NCI-H345 treated with DMSO at 0.1 percent for 48 hours (cell line): ENCODE measurements around the gene ZFC3H1.
"Not testable (repeated sequence)": the region's sequence is repeated elsewhere in the genome, so short reads cannot be mapped to it uniquely, and the experiment has no call there.

Experiments used
- DNase-seq: peaks from one replicate; lab custom pipeline; 2025; ENCODE audit not compliant: unreplicated experiment; lab: John Stamatoyannopoulos, UW

Gene ZFC3H1

DNA sequence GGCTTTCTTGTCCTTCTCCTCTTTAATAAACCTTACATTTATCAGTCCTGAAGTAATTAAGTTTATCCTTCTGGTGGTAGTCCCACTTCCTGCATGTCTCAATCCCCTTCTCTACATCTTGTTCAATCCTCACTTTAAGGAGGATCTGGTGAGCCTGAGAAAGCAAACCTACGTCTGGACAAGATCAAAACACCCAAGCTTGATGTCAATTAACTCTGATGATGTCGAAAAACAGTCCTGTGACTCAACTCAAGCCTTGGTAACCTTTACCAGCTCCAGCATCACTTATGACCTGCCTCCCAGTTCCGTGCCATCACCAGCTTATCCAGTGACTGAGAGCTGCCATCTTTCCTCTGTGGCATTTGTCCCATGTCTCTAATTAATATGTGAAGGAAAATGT, 79.3 kb downstream of the ZFC3H1 start:
- no peak for DNase-seq

DNA sequence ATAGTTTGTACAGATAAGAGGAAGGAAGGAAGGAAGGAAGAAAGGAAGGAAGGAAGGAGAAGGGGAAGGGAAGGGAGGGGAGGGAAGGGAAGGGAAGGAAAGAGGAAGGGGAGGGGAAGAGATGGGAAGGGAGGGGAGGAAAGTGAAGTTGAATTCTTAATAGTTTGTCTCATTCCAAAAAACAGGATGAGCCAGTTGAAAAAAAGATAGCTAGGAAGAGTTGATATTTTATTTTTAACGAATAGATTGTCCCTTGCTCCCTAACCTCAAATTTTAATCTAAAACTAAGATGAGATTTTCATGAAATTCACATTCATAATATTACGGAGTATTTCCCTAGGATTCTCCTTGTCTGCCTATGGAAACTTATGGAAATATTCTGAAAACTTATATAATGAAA, 80.7 kb downstream of the ZFC3H1 start:
- DNase-seq, result no peak

DNA sequence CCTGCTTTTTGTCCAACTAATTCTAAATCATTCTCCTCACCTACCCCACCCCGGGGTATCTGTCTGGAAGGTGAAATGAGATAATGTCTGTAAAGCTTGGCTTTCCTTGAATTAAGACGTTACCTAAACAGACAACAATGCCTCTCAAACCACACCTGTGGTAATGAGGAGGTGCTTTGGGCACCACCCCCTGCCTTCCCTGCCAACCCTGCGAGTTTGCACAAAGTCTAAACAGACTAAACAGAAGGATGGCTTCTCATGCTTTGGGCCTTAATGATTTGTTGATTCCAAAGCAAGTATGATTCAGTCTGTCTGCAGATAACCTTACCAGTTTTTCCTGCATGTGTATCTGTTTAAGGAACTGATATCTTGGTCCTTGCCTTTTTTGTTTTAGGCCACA, 82.4 kb downstream of the ZFC3H1 start:
- no peak for DNase-seq

DNA sequence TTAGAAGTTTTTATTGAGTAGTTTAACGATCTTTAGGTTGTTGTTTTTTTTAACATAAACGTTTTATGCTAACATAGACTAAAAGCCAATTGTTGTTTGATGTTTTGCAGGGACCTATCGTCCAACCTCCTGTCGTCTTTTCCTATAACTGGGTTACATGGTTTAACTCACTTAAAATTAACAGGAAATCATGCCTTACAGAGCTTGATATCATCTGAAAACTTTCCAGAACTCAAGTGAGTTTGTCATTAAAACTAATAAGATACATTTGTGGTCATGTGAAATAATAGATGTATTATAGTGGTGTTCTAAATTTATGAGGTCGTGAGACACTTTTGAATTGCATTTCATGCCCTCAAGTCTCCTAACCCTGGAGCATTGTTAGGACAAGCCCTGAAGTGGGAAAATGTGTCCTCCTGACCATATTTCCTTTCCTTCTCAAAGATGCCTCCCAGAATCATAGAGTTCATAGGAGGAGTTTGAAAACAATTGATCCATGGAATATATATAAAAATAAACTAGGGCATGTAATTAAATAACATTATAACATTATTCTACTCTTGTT, 84.9 kb downstream of the ZFC3H1 start:
- no peak for DNase-seq

DNA sequence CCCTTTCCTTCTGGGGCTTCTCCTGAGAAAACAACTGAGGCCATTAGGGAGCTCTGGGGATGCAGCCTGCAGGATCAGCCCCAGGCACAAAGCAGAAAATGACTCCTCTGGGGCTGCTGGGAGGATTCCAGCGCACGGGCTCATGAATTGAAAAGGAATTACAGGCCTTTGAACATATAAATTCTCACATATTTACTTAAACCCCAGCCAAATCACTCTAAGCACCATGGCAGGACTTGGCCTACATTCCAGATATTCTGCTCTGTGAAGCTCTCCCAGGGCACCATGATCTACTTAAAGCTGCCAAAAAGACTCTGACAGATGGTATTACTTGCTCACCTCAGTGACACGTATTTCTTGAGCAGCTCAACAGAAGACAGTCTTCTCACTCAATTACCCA, 87.2 kb downstream of the ZFC3H1 start:
- DNase-seq, result no peak

DNA sequence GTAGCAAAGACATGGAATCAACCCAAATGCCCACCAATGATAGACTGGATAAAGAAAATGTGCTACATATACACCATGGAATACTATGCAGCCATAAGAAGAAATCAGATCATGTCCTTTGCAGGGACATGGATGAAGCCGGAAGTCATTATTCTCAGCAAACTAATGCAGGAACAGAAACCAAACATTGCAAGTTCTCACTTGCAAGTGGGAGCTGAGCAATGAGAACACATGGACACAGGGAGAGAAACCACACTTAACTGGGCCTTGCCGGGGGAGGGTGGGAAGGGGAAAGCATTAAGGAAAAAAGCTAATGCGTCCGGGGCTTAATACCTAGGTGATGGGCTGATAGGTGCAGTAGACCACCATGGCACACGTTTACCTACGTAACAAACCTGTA, 93.8 kb downstream of the ZFC3H1 start:
- not testable (repeated sequence) for DNase-seq

DNA sequence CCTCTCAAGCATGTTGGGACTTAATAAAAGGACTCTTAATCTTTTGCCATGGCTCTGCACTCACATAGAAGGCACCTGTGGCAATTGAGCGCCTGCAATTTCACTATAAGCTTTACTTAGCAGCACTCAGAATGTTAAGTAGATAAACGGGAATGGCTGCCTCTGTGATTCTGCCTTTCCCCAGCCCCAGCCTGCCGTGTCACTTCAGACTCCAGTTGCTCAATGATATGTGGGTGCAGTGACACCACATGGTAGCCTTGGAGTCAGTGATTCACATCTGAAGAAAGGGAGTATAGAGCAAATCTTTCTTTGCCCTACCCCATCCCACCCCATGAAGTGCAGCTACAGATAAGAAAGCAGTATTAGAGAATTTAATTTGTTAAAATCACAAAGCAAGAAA, 96.1 kb downstream of the ZFC3H1 start:
- no peak for DNase-seq

DNA sequence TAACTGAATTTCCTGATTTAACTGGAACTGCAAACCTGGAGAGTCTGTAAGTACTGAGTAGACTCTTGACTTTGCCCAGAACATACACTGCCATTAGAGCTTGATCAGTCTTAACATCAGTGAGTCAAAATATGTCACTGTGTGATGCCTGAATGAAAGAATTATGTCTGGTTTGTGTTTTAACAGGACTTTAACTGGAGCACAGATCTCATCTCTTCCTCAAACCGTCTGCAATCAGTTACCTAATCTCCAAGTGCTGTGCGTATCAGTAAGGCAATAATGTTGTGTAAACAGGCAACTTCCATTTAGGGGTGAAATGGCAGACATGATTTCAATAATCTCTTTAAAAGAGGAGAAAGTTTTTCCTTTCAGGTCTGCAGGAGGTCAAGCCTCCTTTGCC, 97.0 kb downstream of the ZFC3H1 start:
- no peak for DNase-seq

DNA sequence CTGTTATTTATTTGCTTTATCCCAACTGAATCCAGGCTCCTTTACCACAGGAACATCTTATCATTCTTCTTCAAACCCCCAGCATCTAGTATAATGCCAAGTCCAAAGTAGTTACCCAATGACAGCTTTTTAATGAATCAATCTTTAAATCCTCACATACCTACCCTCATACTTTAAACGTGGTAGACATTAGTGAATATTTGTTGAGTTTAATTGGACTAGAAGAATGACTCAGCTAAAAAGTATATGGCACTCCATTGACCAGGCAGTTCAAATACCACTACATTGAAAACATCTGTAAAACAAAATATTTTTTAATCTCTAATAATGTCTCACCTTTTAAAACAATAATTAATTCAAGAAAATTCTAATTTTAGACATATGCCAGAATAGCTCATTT, 98.1 kb downstream of the ZFC3H1 start:
- DNase-seq, result no peak

DNA sequence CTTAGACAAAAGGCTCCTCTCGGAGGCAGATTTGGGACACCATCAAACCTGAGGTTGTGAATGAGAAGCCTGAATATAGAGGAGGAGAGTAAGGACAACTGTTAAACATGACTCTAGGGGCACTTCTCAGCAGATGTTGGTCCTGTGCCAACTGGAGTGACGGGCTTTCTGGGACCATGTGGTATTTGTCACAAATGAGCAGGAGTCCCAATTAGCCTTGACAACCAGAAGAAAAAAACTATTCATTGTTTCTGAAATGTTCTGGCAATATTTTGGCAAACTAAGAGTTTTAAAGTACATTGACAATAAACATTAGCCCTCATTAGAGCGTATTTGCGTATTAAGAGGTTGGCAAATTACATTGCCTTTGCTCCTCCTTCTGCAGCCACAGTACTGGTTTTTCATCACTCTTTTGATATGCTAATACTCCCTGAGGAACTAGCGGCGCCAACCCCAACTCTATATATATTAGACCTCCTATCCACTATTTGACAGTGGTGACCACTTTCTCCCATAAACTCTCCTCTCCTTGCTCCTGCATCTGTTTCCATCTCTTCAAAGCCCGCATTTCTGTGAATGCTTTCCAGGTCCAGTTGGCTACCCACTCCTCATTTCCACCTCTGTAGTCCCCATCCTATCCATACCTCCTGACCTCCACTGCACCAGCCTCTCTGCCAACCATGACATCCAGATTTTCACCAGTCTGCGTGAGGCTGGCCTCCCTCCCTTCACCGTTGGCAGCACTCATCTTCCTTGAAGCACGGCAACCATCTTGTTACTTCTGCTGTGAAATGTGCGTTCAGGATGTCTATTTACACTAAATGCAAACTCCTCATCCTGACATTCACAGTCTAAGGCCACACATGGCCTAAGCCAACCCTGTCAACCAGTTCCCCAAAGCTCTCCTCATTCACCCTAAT, 100.7 kb downstream of the ZFC3H1 start:
- no peak for DNase-seq
